T47D (cell line): ENCODE measurements around the gene SLC12A9.
"Not testable (repeated sequence)": the region's sequence is repeated elsewhere in the genome, so short reads cannot be mapped to it uniquely, and the experiment has no call there.

ENCODE experiments used
- DNase-seq, 2 experiments: peaks; one replicate each; pipeline versions ENCODE4 v3.0.0 to v3.0.0-alpha.2; 2011 to 2012; ENCODE audit warnings: low read depth in 1 of 2, low spot score in 1 of 2
- JUND ChIP-seq: IDR thresholded peaks from 2 replicates; pipeline ENCODE4 v1.6.1; 2012; ENCODE audit warnings: low read depth
- in situ Hi-C: cut with HindIII; loops from 2 replicates; pipeline ENCODE4 v1.10.0; 2016; ENCODE audit warnings: low sequenced_read_pairs, low pct_unique_long_range_greater_than_20kb

The SLC12A9 gene

DNA sequence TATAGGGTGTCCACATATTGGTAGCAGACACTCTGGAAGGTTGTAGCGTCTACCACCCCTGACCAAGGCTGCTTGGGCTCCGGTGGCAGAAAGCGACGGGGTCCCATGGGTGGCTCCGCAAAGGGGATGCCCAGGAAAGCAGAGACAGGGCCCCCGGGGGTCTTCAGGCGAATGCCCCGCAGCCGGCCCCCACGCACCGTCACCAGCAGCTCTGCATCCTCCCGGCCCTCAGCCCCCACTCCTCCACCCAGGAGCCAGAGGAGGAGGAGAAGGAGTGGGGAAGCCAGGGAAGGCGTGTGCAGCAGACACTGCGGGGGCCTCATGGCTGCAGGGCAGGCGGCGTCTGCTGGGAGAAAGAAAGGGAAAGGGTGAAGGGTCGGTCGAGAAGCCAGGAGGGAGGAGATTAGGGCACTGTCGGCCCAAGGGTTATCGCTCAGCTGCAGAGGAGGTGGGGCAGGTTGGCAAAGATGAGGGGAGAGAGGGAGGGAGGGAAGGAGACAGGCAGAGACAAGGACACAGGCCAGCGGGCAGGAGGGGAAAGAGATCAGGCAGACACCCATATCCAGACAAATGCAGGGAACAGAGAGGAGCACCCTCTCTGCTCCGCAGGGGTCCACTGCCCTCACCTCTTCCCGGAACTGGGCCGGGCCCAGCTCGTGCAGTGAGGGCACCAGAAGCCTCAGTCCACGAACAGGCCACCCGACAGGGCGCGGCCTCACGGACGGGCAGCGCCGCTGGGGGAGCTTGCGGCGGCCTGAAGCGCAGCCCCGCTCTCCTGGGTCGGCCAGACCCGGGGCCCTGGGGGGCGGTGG, 41.6 kb downstream of the SLC12A9 start:
- TF ChIP-seq JUND, result no peak
- in situ Hi-C loops, result no loop called here
- no peak for DNase-seq

DNA sequence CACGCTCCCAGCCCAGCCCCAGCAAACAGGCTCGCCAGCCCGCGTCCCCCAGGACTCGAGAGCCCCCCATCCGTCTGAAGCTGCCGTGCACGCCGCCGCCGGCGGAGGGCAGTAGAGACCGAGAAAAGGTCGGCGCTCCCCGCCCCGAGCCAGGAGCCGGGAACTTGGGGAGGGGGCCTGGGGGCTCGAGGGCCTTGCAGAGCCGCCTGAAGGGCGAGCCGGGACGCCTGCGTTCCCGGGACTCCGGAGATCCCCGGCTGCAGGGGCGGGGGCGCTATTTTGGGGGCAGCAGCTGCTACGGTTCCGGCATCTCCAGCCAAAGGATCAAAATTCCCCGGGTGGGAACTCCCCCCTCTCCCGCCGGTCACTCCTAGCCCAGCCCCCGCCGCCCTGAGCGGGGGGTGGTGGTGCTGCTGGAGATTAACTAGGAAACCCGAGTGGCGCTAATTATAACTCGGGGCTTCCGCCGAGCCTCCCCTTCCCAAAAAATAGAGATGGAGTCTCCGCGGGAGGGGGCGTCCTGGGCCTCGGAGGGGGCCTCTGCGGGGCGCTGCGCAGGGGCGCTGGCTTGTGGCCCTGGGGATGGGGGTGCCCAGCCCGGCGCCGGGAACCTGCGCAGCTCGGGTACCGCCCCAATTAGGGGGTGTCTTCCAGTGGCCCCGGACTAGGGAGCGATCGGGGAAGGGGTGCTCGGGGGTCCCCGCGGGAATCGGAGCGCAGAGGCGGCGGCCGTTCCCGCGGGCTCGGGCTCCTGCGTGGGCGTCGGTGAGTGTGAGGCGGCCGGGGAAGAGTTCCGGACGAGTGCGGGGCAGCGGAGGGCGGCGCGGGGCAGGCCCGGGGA, 42.6 kb downstream of the SLC12A9 start:
- TF ChIP-seq JUND, result no peak
- DNase-seq, result no peak
- in situ Hi-C loops, result no loop called here

DNA sequence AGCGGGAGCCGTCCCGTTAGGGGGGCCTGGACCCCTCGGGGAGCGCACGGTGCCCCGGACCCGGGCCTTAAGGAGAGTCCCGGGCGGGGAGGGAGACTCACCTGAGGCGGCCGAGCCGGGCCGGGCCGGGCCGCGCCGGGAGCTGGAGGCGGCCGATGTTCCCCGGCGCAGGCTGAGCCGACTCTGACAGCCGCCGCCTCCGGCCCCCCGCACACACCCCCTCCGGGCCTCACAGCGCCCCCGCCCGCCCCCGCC, 43.1 kb downstream of the SLC12A9 start, which contains the start of gene ACHE:
Gene ACHE (minus strand): TSS at position 188 of the 255 bp plus-strand sequence. CDS start 1,656 bp downstream, outside the sequence.
- no peak for DNase-seq
- in situ Hi-C loops, result no loop called here
- no peak for TF ChIP-seq JUND

DNA sequence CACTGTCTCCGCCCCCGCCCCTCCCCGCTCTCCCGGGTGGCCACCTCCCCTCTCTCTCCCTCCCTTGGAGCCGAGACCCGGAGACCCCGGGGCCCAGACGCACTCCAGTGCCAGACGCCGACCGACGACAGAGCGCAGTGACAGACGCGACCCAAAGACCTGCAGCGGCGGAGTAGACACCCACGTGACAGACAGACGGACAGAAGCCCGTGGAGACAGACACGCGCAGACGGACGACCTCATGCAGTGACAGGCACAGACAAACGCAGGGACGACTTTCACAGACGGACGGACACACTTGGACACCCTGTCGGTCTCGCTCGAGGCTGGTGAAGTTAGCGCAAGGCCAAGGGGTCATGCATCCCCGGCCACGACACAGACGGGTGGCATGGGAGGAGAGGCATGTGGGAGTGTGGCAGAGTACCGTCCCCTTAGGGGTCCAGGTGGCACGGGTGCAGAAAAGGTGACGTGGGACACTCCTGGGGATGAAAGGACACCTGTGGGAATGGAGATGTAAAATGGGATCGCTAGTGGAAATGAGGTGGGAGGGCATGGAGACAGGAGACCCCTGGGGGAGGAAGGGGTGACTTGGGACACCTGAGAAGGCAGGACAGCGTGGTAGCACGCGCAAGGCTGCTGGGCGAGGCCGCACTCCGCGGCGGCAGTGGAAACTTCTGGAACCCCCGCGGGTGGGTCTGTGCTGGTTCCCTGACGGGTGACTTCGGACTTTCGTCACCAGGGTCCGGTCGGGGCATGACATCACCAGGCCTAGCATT, 43.6 kb downstream of the SLC12A9 start:
- in situ Hi-C loops, result no loop called here
- no peak for DNase-seq
- no peak for TF ChIP-seq JUND

DNA sequence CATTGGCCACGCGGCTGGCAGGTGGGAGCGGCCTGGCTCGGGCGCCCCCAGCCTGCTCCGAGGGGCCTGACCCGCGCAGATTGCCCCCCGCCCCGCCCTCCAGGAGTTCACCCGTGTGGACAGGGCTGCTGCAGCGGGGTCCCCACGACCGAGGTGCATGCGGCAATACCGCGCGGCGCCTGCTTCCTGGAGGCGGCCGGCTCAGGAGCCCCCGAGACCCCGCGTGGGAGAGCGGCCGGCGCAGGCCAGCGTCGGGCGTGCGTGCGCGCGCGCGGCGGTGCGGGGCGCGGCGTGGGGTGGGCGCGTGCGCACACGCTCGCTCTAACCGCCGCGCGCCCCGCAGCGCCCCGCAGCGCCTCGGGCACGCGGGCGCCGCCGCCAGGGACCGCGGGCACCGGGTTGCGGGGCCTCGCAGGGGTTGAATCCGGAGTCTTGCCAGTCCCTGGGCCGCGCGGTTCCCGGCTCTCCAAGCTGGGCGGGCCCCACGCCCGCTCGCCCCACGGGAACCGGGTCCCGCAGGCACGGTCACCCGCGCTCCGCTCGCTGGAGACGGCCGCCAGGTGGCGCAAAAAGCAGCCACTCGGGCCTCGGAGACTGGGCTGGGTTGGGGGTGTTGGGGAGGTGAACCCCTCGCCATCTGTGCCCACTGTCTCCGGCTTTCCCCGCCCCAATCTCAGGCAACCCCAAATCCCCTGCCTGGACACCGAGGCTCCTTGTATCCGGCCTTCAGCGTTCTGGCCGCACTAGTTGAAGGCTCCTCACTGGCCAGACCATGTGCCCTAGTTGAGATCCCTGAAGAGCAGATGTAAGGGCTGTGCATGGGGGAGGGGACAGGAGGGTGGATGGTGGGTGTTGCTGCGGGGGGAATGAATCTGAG, 44.5 kb downstream of the SLC12A9 start:
- TF ChIP-seq JUND, result no peak
- in situ Hi-C loops, result no loop called here
- DNase-seq, result peak in 1 of 2 experiments; percentile 46

DNA sequence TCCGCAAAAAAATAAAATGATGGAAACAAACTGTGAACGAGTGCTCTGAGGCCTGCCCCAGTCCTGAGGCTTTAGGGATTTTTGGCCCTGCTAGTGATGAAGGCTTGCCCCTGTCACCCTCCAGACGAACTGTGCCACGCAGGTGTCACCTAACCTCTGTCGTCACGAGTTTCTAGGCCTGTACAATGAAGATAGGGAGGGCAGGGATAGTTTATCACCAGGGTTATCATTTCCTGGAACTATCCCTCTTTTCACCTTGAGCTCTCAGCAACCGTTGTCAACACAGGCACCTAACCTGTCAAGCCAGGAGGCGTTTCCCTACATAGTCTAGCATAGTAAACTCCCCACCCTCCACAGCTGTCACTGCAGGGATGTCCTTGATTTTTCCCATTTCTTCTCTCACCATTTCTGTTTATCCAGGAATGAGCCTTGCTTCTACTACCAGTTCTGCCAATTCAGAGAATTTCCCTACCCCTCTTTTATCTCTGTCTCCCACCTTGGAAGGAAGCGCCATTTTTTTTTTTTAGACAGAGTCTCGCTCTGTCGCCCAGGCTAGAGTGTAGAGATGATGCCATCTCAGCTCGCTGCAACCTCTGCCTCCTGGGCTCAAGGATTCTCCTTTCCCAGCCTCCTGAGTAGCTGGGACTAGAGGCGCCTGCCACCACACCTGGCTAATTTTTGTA, 45.4 kb downstream of the SLC12A9 start:
- DNase-seq, result no peak
- in situ Hi-C loops, result no loop called here
- TF ChIP-seq JUND, result no peak

DNA sequence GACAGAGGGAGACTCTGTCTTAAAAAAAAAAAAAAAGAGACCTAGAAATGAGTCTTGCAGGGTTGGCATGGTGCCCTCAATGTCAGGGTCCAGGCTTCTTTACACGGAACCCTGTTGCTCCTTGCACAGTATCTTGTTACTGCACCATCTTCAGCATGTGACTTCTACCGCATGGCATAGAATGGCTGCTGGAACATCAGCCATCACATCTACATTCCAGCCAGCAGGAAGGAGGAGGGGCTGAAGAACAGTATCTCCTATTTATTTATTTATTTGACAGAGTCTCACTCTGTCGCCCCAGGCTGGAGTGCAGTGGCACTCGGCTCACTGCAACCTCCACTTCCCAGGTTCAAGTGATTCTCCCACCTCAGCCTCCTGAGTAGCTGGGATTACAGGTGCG, 46.9 kb downstream of the SLC12A9 start:
- in situ Hi-C loops, result no loop called here
- TF ChIP-seq JUND, result no peak

DNA sequence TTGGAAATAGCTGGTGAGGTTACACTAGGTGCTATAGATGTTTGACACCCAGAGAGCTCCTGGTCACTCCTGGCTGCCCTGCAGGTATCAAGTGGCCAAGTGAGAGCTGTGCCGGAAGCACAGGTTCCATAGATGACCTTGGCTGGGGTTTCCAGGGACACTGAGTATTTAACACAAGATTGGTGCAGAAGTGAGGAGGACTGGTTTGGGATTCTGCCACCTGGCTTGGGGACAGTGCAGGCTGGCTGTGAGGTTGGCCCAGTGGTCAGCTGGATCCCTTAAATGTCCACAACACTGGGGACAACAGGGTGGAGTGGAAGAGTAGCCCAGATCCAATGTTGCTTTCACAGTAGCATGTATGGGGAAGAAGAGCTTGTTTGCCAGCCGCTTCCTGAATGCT, 48.5 kb downstream of the SLC12A9 start:
- no peak for DNase-seq
- no peak for TF ChIP-seq JUND
- in situ Hi-C loops, result no loop called here

More for the DNA sequence above, 46.9 kb downstream of the SLC12A9 start:
- DNase-seq, result no peak

DNA sequence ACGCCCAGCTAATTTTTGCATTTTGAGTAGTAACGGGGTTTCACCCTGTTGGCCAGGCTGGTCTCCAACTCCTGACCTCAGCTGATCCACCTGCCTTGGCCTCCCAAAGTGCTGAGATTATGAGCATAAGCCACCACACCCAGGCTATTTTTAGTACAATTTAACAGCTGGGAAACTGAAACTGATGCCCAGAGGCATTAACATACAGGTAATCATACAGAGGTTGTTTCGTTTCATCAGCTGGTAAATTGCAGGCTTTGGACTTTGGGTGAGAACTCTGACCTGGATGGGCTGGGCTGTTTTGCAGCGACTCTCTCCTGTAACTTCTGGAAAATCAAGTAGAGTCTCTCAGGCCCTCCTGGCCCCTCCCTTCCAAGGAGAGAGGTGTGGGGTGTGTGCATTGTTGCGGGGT, 49.4 kb downstream of the SLC12A9 start:
- no peak for TF ChIP-seq JUND
- no peak for DNase-seq
- in situ Hi-C loops, result no loop called here

DNA sequence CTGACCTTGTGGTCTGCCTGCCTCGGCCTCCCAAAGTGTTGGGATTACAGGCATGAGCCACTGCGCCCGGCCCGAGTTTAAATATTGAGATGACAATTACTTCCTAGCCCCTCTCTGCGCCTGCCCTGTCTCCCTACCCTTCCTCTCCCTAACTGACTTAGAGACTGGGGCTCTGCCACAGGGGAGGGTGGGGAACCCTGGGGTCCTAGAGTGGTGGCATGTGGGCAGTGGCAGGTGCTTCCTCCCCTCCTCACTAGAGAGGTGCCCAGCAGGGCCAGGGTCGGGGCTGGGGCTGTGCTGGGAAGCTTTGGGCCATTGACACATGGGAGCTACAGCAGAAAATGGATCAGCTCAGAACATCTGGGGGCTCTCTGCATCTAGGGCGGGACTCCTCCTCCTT, 50.1 kb downstream of the SLC12A9 start:
- no peak for DNase-seq
- in situ Hi-C loops, result no loop called here
- TF ChIP-seq JUND, result no peak

DNA sequence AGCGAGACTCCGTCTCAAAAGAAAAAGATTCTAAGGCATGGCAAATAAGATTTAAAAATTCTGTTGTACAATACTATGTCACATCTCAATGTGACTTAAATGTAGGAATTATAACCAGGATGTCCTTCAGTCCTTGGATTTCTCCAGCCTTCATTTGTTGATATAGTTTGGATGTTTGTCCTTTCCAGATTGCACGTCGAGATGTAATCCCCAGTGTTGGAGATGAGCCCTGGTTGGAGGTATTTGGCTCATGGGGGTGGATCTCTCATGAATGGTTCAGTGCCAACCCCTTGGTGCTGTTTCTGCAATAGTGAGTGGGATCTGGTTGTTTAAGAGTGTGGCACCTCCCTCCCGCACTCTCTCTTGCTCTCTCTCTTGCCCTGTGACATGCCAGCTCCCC, 56.0 kb downstream of the SLC12A9 start:
- no peak for DNase-seq
- in situ Hi-C loops, result no loop called here
- TF ChIP-seq JUND, result no peak

DNA sequence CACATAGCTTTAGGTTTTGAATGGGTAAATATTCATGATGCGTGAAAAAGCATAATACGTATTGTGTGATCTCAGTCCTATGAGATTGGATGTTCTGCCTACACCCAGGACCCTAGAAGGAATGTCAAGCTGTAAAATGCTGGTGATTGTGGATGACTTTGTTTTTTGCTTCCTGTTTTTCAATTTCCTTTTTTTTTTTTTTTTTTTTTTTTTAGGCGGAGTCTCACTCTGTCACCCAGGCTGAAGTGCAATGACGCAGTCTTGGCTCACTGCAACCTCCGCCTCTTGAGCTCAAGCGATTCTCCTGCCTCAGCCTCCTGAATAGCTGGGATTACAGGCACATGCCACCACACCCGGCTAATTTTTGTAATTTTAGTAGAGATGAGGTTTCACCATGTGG, 57.9 kb downstream of the SLC12A9 start:
- in situ Hi-C loops, DNase-seq: not testable (repeated sequence)
